Upper lobe of left lung (tissue), 4 donors: ENCODE results near the gene IFNA13.

Source experiments
- EP300 ChIP-seq, 4 donors: sonication (generic); formaldehyde crosslinking; IDR thresholded peaks; one replicate each; pipeline ENCODE4 v1.5.1; 2017; ENCODE audit warnings: antibody characterized with exemption in 4 of 4, control low read depth in 2 of 4
- POLR2A ChIP-seq, 4 donors: fragments of 450-650 bp; IDR thresholded peaks; one replicate each; pipeline ENCODE4 v1.5.1; 2016 to 2017; ENCODE audit warnings: antibody characterized with exemption in 4 of 4, mild to moderate bottlenecking in 2 of 4
- POLR2AphosphoS5 ChIP-seq, 2 donors: sonication (generic); formaldehyde crosslinking; IDR thresholded peaks; one replicate each; pipeline ENCODE4 v1.5.1; 2017; ENCODE audit warnings: antibody characterized with exemption in 2 of 2
- TF ChIP-seq, protein P1 (sequence below), 6 experiments: fragments of 450-650 bp in 4 of 6; fragments of 200-600 bp in 2 of 6; sonication (generic) in 2 of 6; IDR thresholded peaks; one replicate each; pipeline ENCODE4 v1.5.1; 2016 to 2019; ENCODE audit warnings: antibody characterized with exemption in 6 of 6

DNA sequence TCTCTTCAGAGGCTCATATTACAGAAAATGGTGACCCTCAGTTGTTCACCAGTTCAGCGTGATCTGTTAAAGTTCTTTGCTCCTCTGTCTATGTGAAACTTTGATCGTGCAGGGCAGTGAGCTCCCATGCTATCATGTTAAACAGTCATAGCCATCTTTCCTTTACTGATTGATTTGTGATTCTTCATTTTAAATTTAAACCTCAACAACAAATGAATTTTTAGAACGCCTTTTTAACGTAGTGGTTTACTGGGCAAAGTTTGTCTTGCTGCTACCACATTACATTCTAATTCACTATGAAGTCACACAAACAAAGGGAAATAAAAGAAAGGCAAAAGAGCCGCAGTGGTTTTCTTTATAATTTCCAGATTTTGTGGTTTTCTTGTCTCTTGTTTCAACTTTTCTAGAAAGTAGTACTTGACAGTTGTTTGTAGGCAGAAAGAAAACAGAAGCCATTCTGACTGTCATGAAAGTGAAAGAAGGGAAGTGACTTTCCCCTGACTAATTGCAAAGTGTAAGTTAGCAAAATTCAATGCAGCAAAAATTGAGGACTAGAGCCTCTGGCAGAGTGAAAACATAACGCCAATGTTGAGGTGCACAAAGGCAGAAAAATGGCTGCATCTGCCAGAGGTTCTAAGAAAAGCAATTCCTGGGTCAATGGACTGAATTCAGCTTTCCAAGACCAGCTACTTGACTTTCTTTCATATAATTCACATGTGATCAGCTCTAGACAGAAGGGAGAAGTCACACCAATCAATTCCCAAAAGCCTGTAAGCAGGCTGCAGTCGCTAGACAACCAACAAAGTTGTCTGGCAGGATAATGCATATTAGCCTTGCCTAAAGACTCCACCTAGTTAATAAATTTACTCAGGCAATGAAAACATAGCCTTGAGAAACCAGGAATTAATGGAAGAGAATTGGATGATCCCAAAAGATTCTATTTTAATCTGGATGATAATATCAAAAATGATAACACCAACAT is 10.1 kb downstream of the IFNA13 start:
- no peak for TF ChIP-seq POLR2AphosphoS5 (IDR thresholded peaks at IDR 0.05)
- TF ChIP-seq, protein P1, sequence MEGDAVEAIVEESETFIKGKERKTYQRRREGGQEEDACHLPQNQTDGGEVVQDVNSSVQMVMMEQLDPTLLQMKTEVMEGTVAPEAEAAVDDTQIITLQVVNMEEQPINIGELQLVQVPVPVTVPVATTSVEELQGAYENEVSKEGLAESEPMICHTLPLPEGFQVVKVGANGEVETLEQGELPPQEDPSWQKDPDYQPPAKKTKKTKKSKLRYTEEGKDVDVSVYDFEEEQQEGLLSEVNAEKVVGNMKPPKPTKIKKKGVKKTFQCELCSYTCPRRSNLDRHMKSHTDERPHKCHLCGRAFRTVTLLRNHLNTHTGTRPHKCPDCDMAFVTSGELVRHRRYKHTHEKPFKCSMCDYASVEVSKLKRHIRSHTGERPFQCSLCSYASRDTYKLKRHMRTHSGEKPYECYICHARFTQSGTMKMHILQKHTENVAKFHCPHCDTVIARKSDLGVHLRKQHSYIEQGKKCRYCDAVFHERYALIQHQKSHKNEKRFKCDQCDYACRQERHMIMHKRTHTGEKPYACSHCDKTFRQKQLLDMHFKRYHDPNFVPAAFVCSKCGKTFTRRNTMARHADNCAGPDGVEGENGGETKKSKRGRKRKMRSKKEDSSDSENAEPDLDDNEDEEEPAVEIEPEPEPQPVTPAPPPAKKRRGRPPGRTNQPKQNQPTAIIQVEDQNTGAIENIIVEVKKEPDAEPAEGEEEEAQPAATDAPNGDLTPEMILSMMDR (IDR thresholded peaks at IDR 0.05) = no peak
- no peak for TF ChIP-seq POLR2A (IDR thresholded peaks at IDR 0.05)
- no peak for TF ChIP-seq EP300 (IDR thresholded peaks at IDR 0.05)
